Brain microvascular endothelial cell (primary cell): ENCODE measurements around the gene CD47.

Experiments used
- DNase-seq: peaks from one replicate; pipeline ENCODE4 v3.0.0-alpha.2; 2020
- H3K27ac ChIP-seq: fragments of 250-450 bp; sonication (Bioruptor Pico); 2 replicates; pipeline ENCODE4 v1.5.1; 2020; ENCODE audit warnings: mild to moderate bottlenecking, moderate library complexity
- H3K27me3 ChIP-seq: fragments of 250-450 bp; sonication (Bioruptor Pico); replicated peaks from 2 replicates; pipeline ENCODE4 v1.5.1; 2020; ENCODE audit warnings: mild to moderate bottlenecking
- H3K36me3 ChIP-seq: fragments of 250-450 bp; sonication (Bioruptor Pico); replicated peaks from 2 replicates; pipeline ENCODE4 v1.5.1; 2020; ENCODE audit warnings: mild to moderate bottlenecking
- H3K4me3 ChIP-seq: 2 replicates; pipeline ENCODE4 v1.5.1; 2011; ENCODE audit warnings: low read depth, mild to moderate bottlenecking, control low read depth, low read length, moderate library complexity
- in situ Hi-C: cut with HindIII; loops from 2 replicates; pipeline ENCODE4 v1.10.0; 2017; ENCODE audit warnings: low sequenced_read_pairs, low pct_ligation_motif_present
- TF ChIP-seq, protein P1 (sequence below): IDR thresholded peaks from 2 replicates; pipeline ENCODE4 v1.5.1; 2011; ENCODE audit warnings: low read depth, mild to moderate bottlenecking, moderate library complexity, low read length, control low read depth, inconsistent platforms; ENCODE audit errors: missing control alignments

The CD47 gene

DNA sequence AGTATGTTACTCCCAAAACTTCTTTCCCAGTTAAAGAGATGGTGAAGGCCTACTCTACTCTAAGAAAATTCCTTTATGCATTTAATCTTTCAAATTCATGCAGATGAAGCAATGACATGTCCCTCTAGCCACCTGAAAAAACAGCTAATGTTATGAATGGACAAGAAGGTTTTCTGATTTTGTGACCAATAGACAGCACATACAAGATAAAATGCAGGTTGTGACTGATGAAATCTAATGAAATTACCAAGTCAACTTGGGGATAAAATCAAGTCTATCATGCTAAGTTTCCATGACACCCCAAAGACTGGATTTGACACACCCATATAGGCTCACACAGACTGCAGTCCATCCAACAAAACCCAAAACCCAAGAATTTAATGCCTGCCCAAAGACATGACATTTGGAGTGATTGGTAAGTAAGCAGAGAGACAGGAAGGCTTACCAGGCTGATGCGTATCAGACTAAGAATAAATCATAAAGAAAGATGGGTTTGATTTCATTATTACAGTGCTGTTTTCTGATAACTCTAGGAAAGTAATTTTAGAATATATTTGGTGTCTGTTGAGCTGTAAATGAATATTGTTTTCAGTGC is 26.4 kb downstream of the CD47 start:
- no peak for DNase-seq
- in situ Hi-C loops, result no loop called here
- Histone ChIP-seq H3K27me3 (no peaks in the 10 kb centered on the region), H3K27ac (no peak overlapping the region), H3K4me3 (no peak overlapping the region), H3K36me3 (no peaks in the 10 kb centered on the region)
- TF ChIP-seq, protein P1, sequence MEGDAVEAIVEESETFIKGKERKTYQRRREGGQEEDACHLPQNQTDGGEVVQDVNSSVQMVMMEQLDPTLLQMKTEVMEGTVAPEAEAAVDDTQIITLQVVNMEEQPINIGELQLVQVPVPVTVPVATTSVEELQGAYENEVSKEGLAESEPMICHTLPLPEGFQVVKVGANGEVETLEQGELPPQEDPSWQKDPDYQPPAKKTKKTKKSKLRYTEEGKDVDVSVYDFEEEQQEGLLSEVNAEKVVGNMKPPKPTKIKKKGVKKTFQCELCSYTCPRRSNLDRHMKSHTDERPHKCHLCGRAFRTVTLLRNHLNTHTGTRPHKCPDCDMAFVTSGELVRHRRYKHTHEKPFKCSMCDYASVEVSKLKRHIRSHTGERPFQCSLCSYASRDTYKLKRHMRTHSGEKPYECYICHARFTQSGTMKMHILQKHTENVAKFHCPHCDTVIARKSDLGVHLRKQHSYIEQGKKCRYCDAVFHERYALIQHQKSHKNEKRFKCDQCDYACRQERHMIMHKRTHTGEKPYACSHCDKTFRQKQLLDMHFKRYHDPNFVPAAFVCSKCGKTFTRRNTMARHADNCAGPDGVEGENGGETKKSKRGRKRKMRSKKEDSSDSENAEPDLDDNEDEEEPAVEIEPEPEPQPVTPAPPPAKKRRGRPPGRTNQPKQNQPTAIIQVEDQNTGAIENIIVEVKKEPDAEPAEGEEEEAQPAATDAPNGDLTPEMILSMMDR, result no peak

DNA sequence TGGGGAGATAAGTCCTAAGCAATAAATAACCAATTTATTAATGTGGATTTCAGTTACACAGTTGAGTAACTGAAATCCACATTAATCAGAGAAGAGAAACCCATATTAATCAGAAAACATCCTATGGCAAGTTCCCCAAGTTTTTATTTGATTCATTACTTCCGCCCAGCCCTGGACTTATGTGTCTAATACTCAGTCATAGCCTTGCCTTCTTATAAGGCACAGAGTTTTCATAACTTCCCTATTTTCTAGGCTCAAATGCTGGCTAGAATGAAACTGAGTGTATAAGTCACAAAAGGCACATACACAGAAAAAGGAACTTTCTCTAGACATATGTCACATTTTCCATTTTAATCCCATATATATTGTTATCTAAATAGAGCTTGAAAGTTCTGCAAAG is 28.8 kb downstream of the CD47 start:
- Histone ChIP-seq H3K36me3 (no peaks in the 10 kb centered on the region), H3K27ac (no peak overlapping the region), H3K4me3 (no peak overlapping the region), H3K27me3 (no peaks in the 10 kb centered on the region)
- DNase-seq, result no peak
- TF ChIP-seq, protein P1, result no peak
- in situ Hi-C loops, result no loop called here

DNA sequence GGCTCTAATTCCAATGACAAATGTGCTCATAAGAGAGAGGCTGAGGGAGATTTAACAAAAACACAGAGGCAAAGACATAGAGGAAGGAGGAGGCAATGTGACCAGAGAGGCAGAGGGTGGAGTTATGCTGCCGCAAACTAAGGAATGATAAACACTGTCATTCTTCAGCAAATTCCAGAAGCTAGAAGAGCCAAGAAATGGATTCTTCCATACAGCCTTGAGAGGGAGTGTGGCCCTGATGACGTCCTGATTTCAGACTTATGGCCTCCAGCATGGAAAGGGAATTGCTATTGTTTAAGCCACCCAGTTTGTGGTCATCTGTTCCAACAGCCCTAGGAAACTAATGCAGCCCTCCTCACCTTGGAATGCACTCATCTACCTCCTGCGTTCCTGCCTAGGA is 30.5 kb downstream of the CD47 start:
- no peak overlapping the region for H3K4me3 ChIP-seq
- peak; percentile 25 for DNase-seq
- no peaks in the 10 kb centered on the region for H3K36me3 ChIP-seq
- TF ChIP-seq, protein P1, result no peak
- H3K27me3 ChIP-seq, result no peaks in the 10 kb centered on the region
- H3K27ac ChIP-seq, result no peak overlapping the region
- in situ Hi-C loops, result no loop called here

DNA sequence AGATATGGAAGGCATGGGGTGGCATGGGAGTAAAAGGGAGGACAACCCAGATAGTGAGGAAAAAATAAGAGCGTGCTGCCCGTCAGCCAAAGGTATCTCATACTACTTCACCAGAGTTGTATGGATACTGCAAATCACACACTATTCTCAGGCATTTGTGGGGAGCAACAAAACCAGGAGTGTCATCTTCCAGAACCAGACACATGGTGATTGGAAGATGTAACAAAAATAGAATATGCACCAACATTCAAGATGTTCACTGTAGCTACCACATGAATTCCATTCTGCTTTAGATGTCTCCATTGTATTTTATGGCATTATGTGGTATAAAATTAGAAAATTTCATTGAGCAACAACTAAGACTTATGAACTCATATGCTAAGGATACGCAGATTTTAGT is 34.9 kb downstream of the CD47 start:
- in situ Hi-C loops, result no loop called here
- DNase-seq, result no peak
- TF ChIP-seq, protein P1, result no peak
- H3K4me3 ChIP-seq, result no peak overlapping the region
- H3K36me3 ChIP-seq, result no peaks in the 10 kb centered on the region
- no peaks in the 10 kb centered on the region for H3K27me3 ChIP-seq
- H3K27ac ChIP-seq, result no peak overlapping the region

DNA sequence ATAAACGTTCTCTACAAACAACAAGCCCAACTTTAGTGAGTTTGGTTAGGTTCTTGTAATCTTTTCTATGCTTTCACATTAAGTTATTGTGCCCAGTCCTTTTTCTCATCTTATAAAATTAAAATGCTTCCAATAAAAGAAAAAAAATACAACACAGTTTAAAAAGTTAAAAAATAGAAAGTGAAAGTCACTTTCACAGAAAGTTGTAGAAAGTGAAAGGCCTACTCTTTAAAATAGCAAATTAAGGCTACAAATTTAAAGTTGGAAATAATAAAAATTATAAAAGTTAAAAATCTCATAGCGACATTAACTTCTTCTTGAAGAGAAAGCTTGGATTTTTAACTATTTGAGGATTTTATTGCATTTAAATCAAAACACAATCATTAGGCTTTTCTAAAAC is 35.9 kb downstream of the CD47 start:
- no peak overlapping the region for H3K27ac ChIP-seq
- in situ Hi-C loops, result no loop called here
- no peak for DNase-seq
- no peaks in the 10 kb centered on the region for H3K36me3 ChIP-seq
- TF ChIP-seq, protein P1, result no peak
- H3K27me3 ChIP-seq, result no peaks in the 10 kb centered on the region
- no peak overlapping the region for H3K4me3 ChIP-seq

DNA sequence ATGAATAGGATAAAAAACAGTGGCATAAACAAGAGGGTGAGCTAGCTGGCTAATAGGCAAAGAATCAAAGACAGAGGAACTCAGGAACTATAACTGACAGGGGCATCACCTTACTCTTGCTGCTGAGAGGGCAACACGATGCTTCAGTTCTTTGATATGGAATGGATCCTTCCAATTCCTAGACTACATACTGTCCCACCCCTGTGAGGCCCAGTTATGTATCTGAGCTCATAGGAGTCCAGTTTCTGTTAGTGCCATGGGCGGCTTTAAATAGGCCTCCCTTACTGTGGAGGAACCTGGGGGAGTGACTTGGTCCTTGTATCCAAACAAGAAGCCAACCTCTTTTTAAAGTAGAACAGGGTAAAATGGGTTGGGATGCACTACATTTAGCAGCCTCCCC is 37.3 kb downstream of the CD47 start:
- no peak overlapping the region for H3K27ac ChIP-seq
- TF ChIP-seq, protein P1, result no peak
- in situ Hi-C loops, result no loop called here
- H3K4me3 ChIP-seq, result no peak overlapping the region
- no peaks in the 10 kb centered on the region for H3K36me3 ChIP-seq
- no peaks in the 10 kb centered on the region for H3K27me3 ChIP-seq
- no peak for DNase-seq
